ENCODE results near the gene SYT5.
A peak's percentile ranks its signal among the peaks of the same experiment; 100 is the strongest.
"Not testable (repeated sequence)": the region's sequence is repeated elsewhere in the genome, so short reads cannot be mapped to it uniquely, and the experiment has no call there.

The SYT5 gene

GRCh38 chr19:55166530-55167268 lies 13.4 kb downstream of the SYT5 start, which contains the start of gene DNAAF3:
DNAAF3 (minus strand) TSS chr19:55166613; CDS start chr19:55166413, 200 bp downstream.
- DNase-seq = peak; percentile 99

- DNase-seq = peak; percentile 96
These were observed 14.0 kb downstream of the SYT5 start for GRCh38 chr19:55165952-55166529.

- no peak for DNase-seq
These were observed 18.3 kb downstream of the SYT5 start for GRCh38 chr19:55161571-55162322.

- no peak for DNase-seq
These were observed 19.1 kb downstream of the SYT5 start for GRCh38 chr19:55160986-55161365.

GRCh38 chr19:55160128-55160985 lies 19.7 kb downstream of the SYT5 start:
- DNase-seq = peak; percentile 99

- peak; percentile 97 for DNase-seq
These were observed 21.0 kb downstream of the SYT5 start for GRCh38 chr19:55158848-55159749.

- DNase-seq = peak; percentile 53
These were observed 21.7 kb downstream of the SYT5 start for GRCh38 chr19:55158423-55158822.

GRCh38 chr19:55157064-55157908 lies 22.8 kb downstream of the SYT5 start, which contains the start of gene TNNI3:
TNNI3 (minus strand) TSS chr19:55157732; CDS start chr19:55157589, 143 bp downstream.
- peak; percentile 22 for DNase-seq

- DNase-seq = no peak
These were observed 23.7 kb downstream of the SYT5 start for GRCh38 chr19:55156202-55157063.

- DNase-seq = not testable (repeated sequence)
These were observed 24.3 kb downstream of the SYT5 start for GRCh38 chr19:55155784-55156183.

GRCh38 chr19:55153652-55154264 lies 26.3 kb downstream of the SYT5 start:
- DNase-seq = no peak

- DNase-seq = peak; percentile 39
These were observed 28.1 kb downstream of the SYT5 start for GRCh38 chr19:55152017-55152416.

GRCh38 chr19:55149078-55150003 lies 30.7 kb downstream of the SYT5 start, which contains the start of gene TNNT1:
TNNT1 (minus strand) TSS chr19:55149206; CDS start chr19:55147157, 2,049 bp downstream.
- DNase-seq = no peak

GRCh38 chr19:55147545-55148251 lies 32.4 kb downstream of the SYT5 start:
- no peak for DNase-seq

- DNase-seq = peak; percentile 80
These were observed 33.3 kb downstream of the SYT5 start for GRCh38 chr19:55146705-55147273.

GRCh38 chr19:55146078-55146704 lies 33.9 kb downstream of the SYT5 start:
- peak; percentile 95 for DNase-seq
